Smooth muscle cell (in vitro differentiated cells): ENCODE results near the gene FYCO1. TPM values are rescaled to one million over a fixed set of nuclear protein-coding genes. Genes with fewer than 3 reads are reported as not detected.
"Not testable (repeated sequence)": the region's sequence is repeated elsewhere in the genome, so short reads cannot be mapped to it uniquely, and the experiment has no call there.

Experiments used
- DNase-seq: peaks from one replicate; lab custom pipeline; 2025; ENCODE audit not compliant: unreplicated experiment; lab: John Stamatoyannopoulos, UW
- H2AFZ ChIP-seq: fragments of 200-600 bp; sonication (generic); 2 replicates; pipeline ENCODE4 v1.6.0; 2016; ENCODE audit warnings: antibody characterized with exemption, low read depth, mild to moderate bottlenecking
- H3F3A ChIP-seq: fragments of 200-600 bp; sonication (generic); 2 replicates; pipeline ENCODE4 v1.6.0; 2017; ENCODE audit warnings: antibody characterized with exemption, low read depth
- H3K27ac ChIP-seq: fragments of 200-600 bp; sonication (generic); 2 replicates; pipeline ENCODE4 v1.5.1; 2016; ENCODE audit warnings: low read depth, mild to moderate bottlenecking
- H3K27me3 ChIP-seq: fragments of 200-600 bp; sonication (generic); 2 replicates; pipeline ENCODE4 v1.6.1; 2016; ENCODE audit warnings: low read depth, mild to moderate bottlenecking
- H3K36me3 ChIP-seq: fragments of 200-600 bp; sonication (generic); 2 replicates; pipeline ENCODE4 v1.5.1; 2016; ENCODE audit warnings: low read depth
- H3K4me1 ChIP-seq: fragments of 200-600 bp; sonication (generic); 2 replicates; pipeline ENCODE4 v1.5.1; 2016; ENCODE audit warnings: low read depth
- H3K4me2 ChIP-seq: fragments of 200-600 bp; sonication (generic); 2 replicates; pipeline ENCODE4 v1.6.0; 2016; ENCODE audit warnings: mild to moderate bottlenecking
- H3K4me3 ChIP-seq: fragments of 200-600 bp; sonication (generic); 2 replicates; pipeline ENCODE4 v1.5.1; 2016; ENCODE audit warnings: mild to moderate bottlenecking
- H3K79me2 ChIP-seq: fragments of 200-600 bp; sonication (generic); 2 replicates; pipeline ENCODE4 v1.6.0; 2016; ENCODE audit warnings: low read depth, mild to moderate bottlenecking
- H3K9ac ChIP-seq: fragments of 200-600 bp; sonication (generic); 2 replicates; pipeline ENCODE4 v1.6.0; 2016; ENCODE audit warnings: low read depth
- H3K9me3 ChIP-seq: fragments of 200-600 bp; sonication (generic); replicated peaks from 2 replicates; pipeline ENCODE4 v1.5.1; 2016; ENCODE audit warnings: low read depth
- H4K20me1 ChIP-seq: fragments of 200-600 bp; sonication (generic); 2 replicates; pipeline ENCODE4 v1.6.0; 2016; ENCODE audit warnings: low read depth
- CTCF ChIP-seq: fragments of 200-600 bp; sonication (generic); IDR thresholded peaks from 2 replicates; pipeline ENCODE4 v1.5.1; 2017; ENCODE audit warnings: borderline replicate concordance, mild to moderate bottlenecking, antibody characterized with exemption; ENCODE audit not compliant: insufficient read depth, poor library complexity, severe bottlenecking
- WGBS: methylation state at CpG from one replicate; pipeline ENCODE4 v1.1.7; 2016; ENCODE audit warnings: low lambda C conversion rate; 5-methylcytosine and 5-hydroxymethylcytosine counted together
- polyA plus RNA-seq: library from polyadenylated mRNA; unstranded; fragments of >200 nt; fragmentation: Nextera tagmentation; extraction: Ambion mirVana; gene quantifications from 2 replicates; pipeline ENCODE4 v1.2.1, GENCODE V29; 2016
- total RNA-seq: library from RNA; depleted of rRNA; stranded (reverse); fragments of >200 nt; gene quantifications from 2 replicates; pipeline ENCODE4 v1.2.3, GENCODE V29; 2014

The FYCO1 gene
- total and polyA plus RNA-seq, 2 experiments from 2014 or later = 7.4 to 20.9 TPM

DNA sequence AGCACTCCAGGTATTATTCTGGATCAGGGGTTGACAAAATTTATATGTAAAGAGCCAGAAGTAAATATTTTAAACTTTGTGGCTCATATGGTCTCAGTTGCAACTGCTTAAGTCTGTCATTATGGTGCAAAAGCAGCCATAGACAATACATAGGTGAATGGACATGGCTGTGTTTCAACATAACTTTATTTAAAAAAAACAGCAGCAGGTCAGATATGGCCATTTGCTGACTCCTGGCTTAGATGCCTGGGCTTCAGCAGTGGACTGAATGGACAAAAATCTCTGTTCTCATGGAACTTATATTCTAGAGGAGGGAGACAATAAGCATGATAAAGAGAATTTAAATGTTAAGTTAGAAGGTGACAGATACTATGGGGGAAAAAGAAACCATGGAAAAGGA, 11.7 kb upstream of the FYCO1 start:
- no peak overlapping the region for H3K9ac ChIP-seq
- no peaks in the 10 kb centered on the region for H3K79me2 ChIP-seq
- no peak for TF ChIP-seq CTCF
- peak overlapping the region; percentile 52 for H3K4me2 ChIP-seq
- DNase-seq = no peak
- no peak overlapping the region for H3K4me3 ChIP-seq
- no peaks in the 10 kb centered on the region for H3K36me3 ChIP-seq
- H3K27me3 ChIP-seq = no peaks in the 10 kb centered on the region
- peaks cover 5% of the 10 kb centered on the region for H3F3A ChIP-seq
- no peak overlapping the region for H2AFZ ChIP-seq
- H3K4me1 ChIP-seq = no peaks in the 10 kb centered on the region
- H3K9me3 ChIP-seq = no peaks in the 10 kb centered on the region
- H4K20me1 ChIP-seq = no peaks in the 10 kb centered on the region
- peak overlapping the region; percentile 65 for H3K27ac ChIP-seq

GRCh38 chr3:46006238-46007032, 10.8 kb upstream of the FYCO1 start:
- Histone ChIP-seq H4K20me1 (no peaks in the 10 kb centered on the region), H2AFZ (no peak overlapping the region), H3K79me2 (no peaks in the 10 kb centered on the region), H3K4me1 (no peaks in the 10 kb centered on the region), H3K4me3 (no peak overlapping the region), H3F3A (peaks cover 5% of the 10 kb centered on the region), H3K36me3 (no peaks in the 10 kb centered on the region), H3K27ac (peak overlapping the region; percentile 65), H3K9ac (no peak overlapping the region), H3K9me3 (no peaks in the 10 kb centered on the region), H3K27me3 (no peaks in the 10 kb centered on the region), H3K4me2 (peak overlapping the region; percentile 52)
- WGBS = 51% methylated on average over 5 of the region's 5 CpGs
- DNase-seq = no peak
- no peak for TF ChIP-seq CTCF

DNA sequence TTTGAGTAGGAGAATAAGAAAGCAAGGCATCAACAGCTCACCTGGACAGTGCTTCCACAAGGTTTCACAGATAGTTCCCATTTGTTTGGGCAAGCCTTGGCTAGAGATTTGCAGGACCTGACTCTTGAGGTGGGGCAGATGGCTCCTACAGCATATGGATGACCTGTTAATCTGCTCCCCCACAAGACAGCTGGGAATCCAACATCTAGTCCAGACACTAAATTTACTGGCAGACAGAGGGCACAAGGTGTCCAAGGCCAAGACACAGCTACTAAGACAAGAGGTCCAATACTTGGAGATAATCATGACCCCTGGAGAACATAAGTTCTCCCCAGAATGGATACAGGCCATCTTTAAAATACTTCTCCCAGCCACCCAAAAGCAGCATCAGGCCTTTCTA, 8.1 kb upstream of the FYCO1 start:
- not testable (repeated sequence) for DNase-seq, H3K9ac ChIP-seq, H2AFZ ChIP-seq, H3K27ac ChIP-seq, H3K9me3 ChIP-seq, H3F3A ChIP-seq, H3K4me3 ChIP-seq, H3K4me1 ChIP-seq, H3K27me3 ChIP-seq, H3K36me3 ChIP-seq, H3K79me2 ChIP-seq, H4K20me1 ChIP-seq, H3K4me2 ChIP-seq

GRCh38 chr3:46001178-46001577, 5.6 kb upstream of the FYCO1 start:
- no peak for TF ChIP-seq CTCF
- no peak overlapping the region for H2AFZ ChIP-seq

More at GRCh38 chr3:46001178-46001577, 5.6 kb upstream of the FYCO1 start:
- no peaks in the 10 kb centered on the region for H3K4me1 ChIP-seq
- no peak for DNase-seq
- no peaks in the 10 kb centered on the region for H3K36me3 ChIP-seq
- H3K27me3 ChIP-seq = no peaks in the 10 kb centered on the region
- H4K20me1 ChIP-seq = no peaks in the 10 kb centered on the region
- no peaks in the 10 kb centered on the region for H3K79me2 ChIP-seq
- no peak overlapping the region for H3K4me2 ChIP-seq
- H3K27ac ChIP-seq = no peak overlapping the region
- no peak overlapping the region for H3K9ac ChIP-seq
- H3K4me3 ChIP-seq = no peak overlapping the region
- H3F3A ChIP-seq = no peaks in the 10 kb centered on the region
- no peaks in the 10 kb centered on the region for H3K9me3 ChIP-seq
- WGBS = 94% methylated on average over 2 of the region's 2 CpGs
